ENCODE results near the gene KRTAP6-3.

DNA sequence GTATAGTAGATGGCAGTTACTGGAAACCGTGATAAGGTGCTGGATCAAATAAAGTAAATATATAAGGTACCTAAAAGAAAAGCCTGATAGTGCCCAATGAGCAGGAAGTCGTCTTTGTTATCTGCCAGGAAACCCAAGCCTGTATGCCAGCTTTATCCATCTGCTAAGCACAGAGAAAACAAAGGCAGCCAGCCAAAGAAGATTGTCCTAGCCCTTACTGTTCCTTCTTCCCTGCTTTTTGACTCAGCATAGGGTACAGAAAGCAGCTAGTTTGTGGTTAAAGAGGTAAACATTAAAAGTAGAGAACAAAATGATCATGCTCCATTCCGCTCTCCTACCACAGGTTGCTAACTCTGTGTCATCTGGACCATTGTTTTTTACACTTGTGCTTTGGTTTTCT is 12.1 kb upstream of the KRTAP6-3 start:
- no peak for TF ChIP-seq RAD21 (IDR thresholded peaks at IDR 0.05; ENCODE audit: low read depth)
- TF ChIP-seq TAF1 (IDR thresholded peaks at IDR 0.05; ENCODE audit: low read depth) = no peak
- no peak for TF ChIP-seq EP300 (IDR thresholded peaks at IDR 0.05; ENCODE audit: borderline replicate concordance)
- no peak for TF ChIP-seq FOXM1 (IDR thresholded peaks at IDR 0.05; ENCODE audit: borderline replicate concordance, low read depth)
- TF ChIP-seq CREB1 (IDR thresholded peaks at IDR 0.05; ENCODE audit: low read depth) = no peak
- TF ChIP-seq, protein P1, sequence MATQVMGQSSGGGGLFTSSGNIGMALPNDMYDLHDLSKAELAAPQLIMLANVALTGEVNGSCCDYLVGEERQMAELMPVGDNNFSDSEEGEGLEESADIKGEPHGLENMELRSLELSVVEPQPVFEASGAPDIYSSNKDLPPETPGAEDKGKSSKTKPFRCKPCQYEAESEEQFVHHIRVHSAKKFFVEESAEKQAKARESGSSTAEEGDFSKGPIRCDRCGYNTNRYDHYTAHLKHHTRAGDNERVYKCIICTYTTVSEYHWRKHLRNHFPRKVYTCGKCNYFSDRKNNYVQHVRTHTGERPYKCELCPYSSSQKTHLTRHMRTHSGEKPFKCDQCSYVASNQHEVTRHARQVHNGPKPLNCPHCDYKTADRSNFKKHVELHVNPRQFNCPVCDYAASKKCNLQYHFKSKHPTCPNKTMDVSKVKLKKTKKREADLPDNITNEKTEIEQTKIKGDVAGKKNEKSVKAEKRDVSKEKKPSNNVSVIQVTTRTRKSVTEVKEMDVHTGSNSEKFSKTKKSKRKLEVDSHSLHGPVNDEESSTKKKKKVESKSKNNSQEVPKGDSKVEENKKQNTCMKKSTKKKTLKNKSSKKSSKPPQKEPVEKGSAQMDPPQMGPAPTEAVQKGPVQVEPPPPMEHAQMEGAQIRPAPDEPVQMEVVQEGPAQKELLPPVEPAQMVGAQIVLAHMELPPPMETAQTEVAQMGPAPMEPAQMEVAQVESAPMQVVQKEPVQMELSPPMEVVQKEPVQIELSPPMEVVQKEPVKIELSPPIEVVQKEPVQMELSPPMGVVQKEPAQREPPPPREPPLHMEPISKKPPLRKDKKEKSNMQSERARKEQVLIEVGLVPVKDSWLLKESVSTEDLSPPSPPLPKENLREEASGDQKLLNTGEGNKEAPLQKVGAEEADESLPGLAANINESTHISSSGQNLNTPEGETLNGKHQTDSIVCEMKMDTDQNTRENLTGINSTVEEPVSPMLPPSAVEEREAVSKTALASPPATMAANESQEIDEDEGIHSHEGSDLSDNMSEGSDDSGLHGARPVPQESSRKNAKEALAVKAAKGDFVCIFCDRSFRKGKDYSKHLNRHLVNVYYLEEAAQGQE (IDR thresholded peaks at IDR 0.05; ENCODE audit: low read depth) = no peak
- TF ChIP-seq, protein P2, sequence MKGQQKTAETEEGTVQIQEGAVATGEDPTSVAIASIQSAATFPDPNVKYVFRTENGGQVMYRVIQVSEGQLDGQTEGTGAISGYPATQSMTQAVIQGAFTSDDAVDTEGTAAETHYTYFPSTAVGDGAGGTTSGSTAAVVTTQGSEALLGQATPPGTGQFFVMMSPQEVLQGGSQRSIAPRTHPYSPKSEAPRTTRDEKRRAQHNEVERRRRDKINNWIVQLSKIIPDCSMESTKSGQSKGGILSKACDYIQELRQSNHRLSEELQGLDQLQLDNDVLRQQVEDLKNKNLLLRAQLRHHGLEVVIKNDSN (IDR thresholded peaks at IDR 0.05) = no peak

Data from Ishikawa (cell line).